ENCODE data around the gene TRIM60.
"Not testable (repeated sequence)": the region's sequence is repeated elsewhere in the genome, so short reads cannot be mapped to it uniquely, and the experiment has no call there.

The TRIM60 gene

DNA sequence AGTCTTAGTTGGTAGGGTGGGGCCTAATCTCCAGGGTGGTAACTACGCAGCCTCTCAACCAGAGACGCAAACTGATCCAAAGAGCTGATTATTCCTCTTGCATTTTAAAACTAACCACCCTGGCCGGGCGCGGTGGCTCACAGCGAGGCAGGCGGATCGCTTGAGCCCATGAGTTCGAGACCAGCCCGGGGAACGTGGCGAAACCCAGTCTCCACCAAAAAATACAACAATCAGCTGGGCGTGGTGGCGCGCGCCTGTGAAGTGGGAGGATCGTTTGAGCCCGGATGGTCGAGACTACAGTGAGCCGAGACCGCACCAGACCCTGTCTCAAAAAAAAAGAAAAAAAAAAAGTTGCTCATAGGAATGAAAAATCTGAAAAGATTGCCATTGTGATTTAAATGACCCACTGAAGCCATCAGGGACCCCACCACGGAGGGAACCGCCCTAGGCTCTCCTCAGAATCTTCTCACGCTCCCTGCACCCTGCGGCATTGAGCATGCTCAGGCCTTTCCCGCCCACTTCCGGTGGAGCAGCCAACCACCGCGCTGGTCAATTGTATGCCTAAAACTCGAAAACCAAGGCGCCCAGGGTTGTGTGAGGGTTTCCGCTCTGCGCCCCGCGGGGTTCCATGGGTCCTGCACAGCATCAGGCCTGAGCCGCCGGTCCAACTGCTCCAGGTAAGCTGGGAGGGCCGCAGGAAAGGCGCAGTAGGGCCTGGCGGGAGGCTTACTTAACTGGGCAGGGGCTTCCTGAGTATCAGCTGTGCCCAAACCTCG lies at the start of gene TRIM60:
Gene TRIM60 (plus strand): TSS at position 564 of the 776 bp plus-strand sequence. CDS start 8,074 bp downstream, outside the sequence.
- DNase-seq: no peak

- no peak for DNase-seq
Observed at GRCh38 chr4:164989471-164989870, 42.3 kb upstream of the TRIM60 start.

- DNase-seq: not testable (repeated sequence)
Observed at GRCh38 chr4:164990786-164991185, 41.0 kb upstream of the TRIM60 start.

GRCh38 chr4:164996123-164996522 lies 35.7 kb upstream of the TRIM60 start:
- not testable (repeated sequence) for DNase-seq

- no peak for DNase-seq
Observed at GRCh38 chr4:164997324-164997723, 34.5 kb upstream of the TRIM60 start.

DNA sequence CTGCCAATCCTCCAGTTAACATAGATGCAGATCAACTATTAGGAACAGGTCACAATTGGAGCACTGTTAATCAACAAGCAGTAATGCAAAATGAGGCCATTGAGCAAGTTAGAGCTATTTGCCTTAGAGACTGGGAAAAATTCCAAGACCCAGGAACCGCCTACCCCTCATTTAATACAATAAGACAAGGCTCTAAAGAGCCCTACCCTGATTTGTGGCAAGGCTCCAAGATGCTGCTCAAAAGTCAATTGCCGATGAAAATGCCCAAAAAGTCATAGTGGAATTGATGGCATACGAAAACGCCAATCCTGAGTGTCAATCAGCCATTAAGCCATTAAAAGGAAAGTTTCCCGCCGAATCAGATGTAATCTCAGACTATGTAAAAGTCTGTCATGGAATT lies 33.9 kb upstream of the TRIM60 start:
- no peak for DNase-seq

- DNase-seq: not testable (repeated sequence)
Observed at GRCh38 chr4:164998526-164999080, 33.2 kb upstream of the TRIM60 start.

- DNase-seq: not testable (repeated sequence)
Observed at GRCh38 chr4:165001957-165002356, 29.8 kb upstream of the TRIM60 start.

GRCh38 chr4:165005352-165005925 lies 26.4 kb upstream of the TRIM60 start:
- no peak for DNase-seq

DNA sequence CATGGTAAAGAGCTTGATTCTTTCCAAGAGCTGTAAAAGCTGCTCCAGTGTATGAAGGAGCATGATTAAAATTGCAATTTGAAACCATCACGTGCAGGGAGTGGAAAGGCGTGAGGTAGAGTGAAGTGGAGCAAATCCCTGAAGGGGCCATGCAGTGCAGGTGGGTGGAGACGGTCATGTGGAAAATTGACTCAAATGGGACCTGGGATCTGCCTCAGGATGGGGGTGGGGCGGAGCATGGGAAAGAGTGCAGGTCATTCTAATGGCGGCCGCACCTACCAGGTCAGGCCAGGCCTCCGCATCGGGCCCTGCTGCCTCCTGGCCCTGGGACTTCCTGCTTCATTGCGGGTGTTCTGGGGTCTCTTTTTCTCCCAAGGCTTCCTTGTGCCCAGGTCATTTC lies 25.3 kb upstream of the TRIM60 start:
- no peak for DNase-seq

- no peak for DNase-seq
Observed at GRCh38 chr4:165006886-165007285, 24.9 kb upstream of the TRIM60 start.

GRCh38 chr4:165009493-165010227 lies 22.1 kb upstream of the TRIM60 start:
- no peak for DNase-seq

- no peak for DNase-seq
Observed at GRCh38 chr4:165010487-165010886, 21.3 kb upstream of the TRIM60 start.

DNA sequence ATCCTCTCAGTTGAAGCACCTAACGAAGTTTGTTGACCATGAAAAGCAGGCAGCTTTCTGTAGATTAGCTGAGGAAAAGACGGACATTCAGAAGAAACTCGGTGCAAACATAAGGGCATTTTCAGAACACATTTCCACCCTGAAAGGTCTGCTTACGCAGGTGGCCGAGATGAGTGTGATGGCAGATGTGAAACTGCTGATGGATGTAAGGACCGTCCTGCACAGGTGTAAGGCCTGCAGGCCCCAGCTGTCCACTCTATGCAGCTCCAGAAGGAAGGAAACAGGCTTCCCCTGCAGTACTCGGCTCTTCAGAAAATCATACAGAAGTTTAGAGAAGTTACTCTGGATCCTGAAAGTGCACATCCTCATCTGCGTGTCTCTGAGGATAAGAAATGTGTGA lies 20.8 kb upstream of the TRIM60 start:
- no peak for DNase-seq

DNA sequence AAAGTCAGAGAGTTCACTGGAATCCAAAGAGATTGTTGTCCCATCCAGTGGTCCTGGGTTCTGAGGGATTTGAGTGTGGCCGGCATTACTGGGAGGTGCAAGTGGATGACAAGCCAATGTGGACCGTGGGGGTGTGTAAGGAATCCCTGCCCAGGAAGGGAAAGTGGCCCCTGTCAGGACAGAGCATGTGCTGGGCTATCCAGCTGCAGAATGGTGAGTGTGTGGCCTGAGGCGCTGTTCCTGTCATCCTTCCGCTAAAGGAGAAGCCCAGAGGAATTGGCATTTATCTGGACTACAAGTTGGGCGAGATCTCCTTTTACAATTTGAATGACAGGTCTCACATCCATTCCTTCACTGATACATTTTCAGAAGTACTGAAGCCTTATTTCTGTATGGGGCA lies 20.4 kb upstream of the TRIM60 start:
- no peak for DNase-seq

DNA sequence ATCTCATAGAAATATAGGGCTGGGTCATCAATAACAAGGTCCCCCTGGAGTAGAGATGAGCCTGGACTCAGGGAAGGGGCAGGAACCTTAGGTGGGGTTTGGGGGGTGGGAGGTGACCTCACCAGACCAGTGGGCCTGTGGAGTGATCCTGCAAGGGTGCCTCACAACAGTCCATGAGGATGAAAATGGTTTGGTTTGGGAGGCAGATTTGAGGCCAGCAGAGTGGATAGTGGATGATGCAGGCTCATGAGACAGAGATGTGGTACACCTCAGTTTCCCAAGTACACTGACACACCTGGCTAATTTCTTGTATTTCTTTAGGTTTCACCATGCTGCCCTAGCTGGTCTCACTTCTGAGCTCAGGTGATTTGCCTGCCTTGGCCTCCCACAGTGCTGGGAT lies 18.1 kb upstream of the TRIM60 start:
- DNase-seq: no peak

DNA sequence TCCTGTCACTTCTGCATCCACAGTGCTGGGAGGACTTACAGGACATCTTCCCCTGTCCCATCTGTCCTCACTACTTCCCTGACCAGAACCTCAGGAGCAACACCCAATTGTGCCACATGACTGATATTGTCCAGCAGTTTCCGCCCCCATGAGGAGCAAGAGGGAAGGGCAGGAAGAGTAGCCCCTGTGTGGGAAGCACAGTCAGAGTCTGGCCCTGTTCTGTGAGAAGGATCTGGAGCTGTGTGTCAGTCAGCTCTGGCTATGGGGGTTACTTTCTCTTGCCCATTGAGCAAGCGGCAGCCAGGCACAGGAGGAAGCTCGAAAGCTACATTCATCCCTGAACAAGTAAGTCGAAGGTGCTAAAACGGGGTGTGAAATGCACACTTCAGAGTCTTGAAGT lies 14.8 kb upstream of the TRIM60 start:
- no peak for DNase-seq

DNA sequence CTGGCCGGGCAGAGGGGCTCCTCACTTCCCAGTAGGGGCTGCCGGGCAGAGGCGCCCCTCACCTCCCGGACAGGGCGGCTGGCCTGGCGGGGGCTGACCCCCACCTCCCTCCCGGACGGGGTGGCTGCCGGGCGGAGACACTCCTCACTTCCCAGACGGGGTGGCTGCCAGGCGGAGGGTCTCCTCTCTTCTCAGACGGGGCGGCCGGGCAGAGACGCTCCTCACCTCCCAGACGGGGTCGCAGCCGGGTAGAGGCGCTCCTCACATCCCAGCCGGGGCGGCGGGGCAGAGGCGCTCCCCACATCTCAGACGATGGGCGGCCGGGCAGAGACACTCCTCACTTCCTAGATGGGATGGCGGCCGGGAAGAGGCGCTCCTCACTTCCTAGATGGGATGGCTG lies 11.8 kb upstream of the TRIM60 start:
- not testable (repeated sequence) for DNase-seq

DNA sequence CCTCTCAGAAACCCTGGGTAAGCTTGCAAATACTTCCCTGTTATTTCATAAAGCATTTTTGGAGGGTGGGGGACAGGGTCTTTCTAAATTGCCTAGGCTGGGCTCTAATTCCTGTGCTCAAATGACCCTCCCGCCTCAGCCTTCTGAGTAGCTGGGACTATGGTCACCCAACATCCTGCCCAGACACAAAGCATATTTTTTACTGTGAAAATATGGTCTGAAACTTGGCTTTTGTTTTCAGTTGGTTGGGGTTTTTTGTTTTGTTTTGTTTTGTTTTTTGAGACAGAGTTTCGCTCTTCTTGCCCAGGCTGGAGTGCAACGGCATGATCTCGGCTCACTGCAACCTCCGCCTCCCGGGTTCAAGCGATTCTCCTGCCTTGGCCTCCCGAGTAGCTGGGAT lies 6.0 kb upstream of the TRIM60 start:
- not testable (repeated sequence) for DNase-seq

GRCh38 chr4:165027762-165028402 lies 3.9 kb upstream of the TRIM60 start:
- DNase-seq: no peak

GRCh38 chr4:165048170-165048569 lies 16.4 kb downstream of the TRIM60 start:
- no peak for DNase-seq

GRCh38 chr4:165052627-165053026 lies 20.8 kb downstream of the TRIM60 start:
- no peak for DNase-seq

GRCh38 chr4:165053645-165054044 lies 21.8 kb downstream of the TRIM60 start, which contains the start of gene TRIM75:
Gene TRIM75, plus strand, starts transcription at chr4:165053866. Its CDS starts 5,282 bp downstream, at chr4:165059148.
- no peak for DNase-seq
